Measurements from ENCODE around the gene MOBP. TPM values are rescaled to one million over a fixed set of nuclear protein-coding genes. Genes with fewer than 3 reads are reported as not detected.

MOBP gene
- total and polyA plus RNA-seq, 2 of the 8 experiments (the other 6 are each of a cell fraction or from before 2014, with no cell fraction given) = 0.06 to 0.50 TPM

DNA sequence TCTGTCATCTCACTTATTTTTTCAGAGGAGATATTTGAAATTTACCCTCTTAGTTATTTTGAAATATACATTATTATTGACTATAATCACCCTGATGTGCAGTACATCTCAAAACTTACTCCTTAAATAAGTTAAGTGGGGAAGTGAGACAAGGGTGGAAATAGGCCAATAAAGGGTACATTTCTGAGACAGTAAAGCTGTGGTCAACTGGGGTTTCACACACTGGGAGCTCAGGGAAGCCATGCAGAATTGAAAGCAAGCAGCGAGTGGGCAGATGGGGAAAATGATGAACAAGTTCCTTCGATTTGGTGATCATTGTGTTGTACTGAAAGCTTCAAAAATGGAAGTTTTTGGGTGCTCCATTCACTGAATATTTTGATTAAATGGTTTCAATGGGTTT lies 21.6 kb upstream of the MOBP start:
- H2BK120ac ChIP-seq (replicated peaks; ENCODE audit: low read depth, low read length) = no peak overlapping the region
- no peak overlapping the region for H2BK15ac ChIP-seq (ENCODE audit: low read length)
- no peaks in the 10 kb centered on the region for H3K9me3 ChIP-seq (ENCODE audit: insufficient read depth in 2 of 2, low read depth in 1 of 2, low read length in 1 of 2)
- H3K9ac ChIP-seq (replicated peaks in 1 of 4; ENCODE audit: extremely low read depth in 1 of 4, low read depth in 3 of 4, low read length in 3 of 4) = no peak overlapping the region
- H4K91ac ChIP-seq (replicated peaks; ENCODE audit: insufficient read length, low read length) = no peak overlapping the region
- H2BK20ac ChIP-seq (ENCODE audit: low read length) = no peak overlapping the region
- FAIRE-seq (no peak), DNase-seq (ENCODE audit: low read depth in 1 of 2, low spot score in 2 of 2) (no peak)
- no peaks in the 10 kb centered on the region for H4K20me1 ChIP-seq (replicated peaks in 1 of 2; ENCODE audit: control insufficient read depth in 1 of 2, insufficient read depth in 2 of 2, low read length in 2 of 2)
- no peak overlapping the region for H3K23ac ChIP-seq (ENCODE audit: insufficient read length)
- no peak overlapping the region for H2BK12ac ChIP-seq (ENCODE audit: low read depth, low read length)
- no peak overlapping the region for H2AFZ ChIP-seq (ENCODE audit: low read length)
- no peak overlapping the region for H2AK5ac ChIP-seq (ENCODE audit: low read depth, low read length)
- H4K5ac ChIP-seq (ENCODE audit: insufficient read length, low read depth, low read length) = no peak overlapping the region
- no peak overlapping the region for H3K27ac ChIP-seq (ENCODE audit: low read depth, low read length)
- no peak overlapping the region for H3K4me2 ChIP-seq (ENCODE audit: insufficient read depth in 1 of 2, low read depth in 2 of 2, low read length in 2 of 2)
- H2BK5ac ChIP-seq (ENCODE audit: low read depth, low read length) = no peak overlapping the region
- WGBS, 2 experiments (ENCODE audit: extremely low coverage in 1 of 2, insufficient coverage in 1 of 2, insufficient read length in 1 of 2, insufficient replicate concordance in 2 of 2, low coverage in 1 of 2, low lambda C conversion rate in 2 of 2, missing lambda C conversion rate in 1 of 2) = 88% methylated on average over 2 of the region's 2 CpGs; no CpG with 5 or more reads in 1 of the 2 experiments
- TF ChIP-seq HDAC6 (IDR thresholded peaks at IDR 0.05; ENCODE audit: low read depth, low read length) (no peak), SP4 (IDR thresholded peaks at IDR 0.05; ENCODE audit: low read length) (no peak), EZH2 (IDR thresholded peaks at IDR 0.05; ENCODE audit: low read depth, low read length, severe bottlenecking) (no peak), CREB1 (IDR thresholded peaks at IDR 0.05) (no peak), HDAC2 (IDR thresholded peaks at IDR 0.05; ENCODE audit: borderline replicate concordance in 1 of 2, low read depth in 2 of 2, low read length in 2 of 2) (no peak), TEAD4 (IDR thresholded peaks at IDR 0.05; ENCODE audit: low read depth, low read length) (no peak), MAFK (IDR thresholded peaks at IDR 0.05; ENCODE audit: low read depth, low read length) (no peak)
- TF ChIP-seq, protein P1, sequence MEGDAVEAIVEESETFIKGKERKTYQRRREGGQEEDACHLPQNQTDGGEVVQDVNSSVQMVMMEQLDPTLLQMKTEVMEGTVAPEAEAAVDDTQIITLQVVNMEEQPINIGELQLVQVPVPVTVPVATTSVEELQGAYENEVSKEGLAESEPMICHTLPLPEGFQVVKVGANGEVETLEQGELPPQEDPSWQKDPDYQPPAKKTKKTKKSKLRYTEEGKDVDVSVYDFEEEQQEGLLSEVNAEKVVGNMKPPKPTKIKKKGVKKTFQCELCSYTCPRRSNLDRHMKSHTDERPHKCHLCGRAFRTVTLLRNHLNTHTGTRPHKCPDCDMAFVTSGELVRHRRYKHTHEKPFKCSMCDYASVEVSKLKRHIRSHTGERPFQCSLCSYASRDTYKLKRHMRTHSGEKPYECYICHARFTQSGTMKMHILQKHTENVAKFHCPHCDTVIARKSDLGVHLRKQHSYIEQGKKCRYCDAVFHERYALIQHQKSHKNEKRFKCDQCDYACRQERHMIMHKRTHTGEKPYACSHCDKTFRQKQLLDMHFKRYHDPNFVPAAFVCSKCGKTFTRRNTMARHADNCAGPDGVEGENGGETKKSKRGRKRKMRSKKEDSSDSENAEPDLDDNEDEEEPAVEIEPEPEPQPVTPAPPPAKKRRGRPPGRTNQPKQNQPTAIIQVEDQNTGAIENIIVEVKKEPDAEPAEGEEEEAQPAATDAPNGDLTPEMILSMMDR (IDR thresholded peaks at IDR 0.05; ENCODE audit: control extremely low read depth in 1 of 3, insufficient read depth in 1 of 3, low read depth in 1 of 3, low read length in 3 of 3) = no peak
- TF ChIP-seq, protein P2, sequence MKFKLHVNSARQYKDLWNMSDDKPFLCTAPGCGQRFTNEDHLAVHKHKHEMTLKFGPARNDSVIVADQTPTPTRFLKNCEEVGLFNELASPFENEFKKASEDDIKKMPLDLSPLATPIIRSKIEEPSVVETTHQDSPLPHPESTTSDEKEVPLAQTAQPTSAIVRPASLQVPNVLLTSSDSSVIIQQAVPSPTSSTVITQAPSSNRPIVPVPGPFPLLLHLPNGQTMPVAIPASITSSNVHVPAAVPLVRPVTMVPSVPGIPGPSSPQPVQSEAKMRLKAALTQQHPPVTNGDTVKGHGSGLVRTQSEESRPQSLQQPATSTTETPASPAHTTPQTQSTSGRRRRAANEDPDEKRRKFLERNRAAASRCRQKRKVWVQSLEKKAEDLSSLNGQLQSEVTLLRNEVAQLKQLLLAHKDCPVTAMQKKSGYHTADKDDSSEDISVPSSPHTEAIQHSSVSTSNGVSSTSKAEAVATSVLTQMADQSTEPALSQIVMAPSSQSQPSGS (IDR thresholded peaks at IDR 0.05; ENCODE audit: low read length) = no peak
- no peak overlapping the region for H3K4ac ChIP-seq (replicated peaks; ENCODE audit: insufficient read length, low read depth, low read length)
- H3K23me2 ChIP-seq (ENCODE audit: low read depth, low read length) = no peaks in the 10 kb centered on the region
- no peak overlapping the region for H3K4me3 ChIP-seq (ENCODE audit: extremely low read depth in 1 of 4, insufficient read depth in 2 of 4, low read depth in 3 of 4, low read length in 4 of 4)
- H3K56ac ChIP-seq (replicated peaks; ENCODE audit: insufficient read length, low read depth, low read length) = no peak overlapping the region
- H4K8ac ChIP-seq (ENCODE audit: extremely low read depth, insufficient read depth, low read length) = no peak overlapping the region
- ChIA-PET POLR2A (ENCODE audit: partially characterized antibody) (interaction anchor here (0.7 to 2.7 kb wide), 3 partner anchors 31 to 224 kb away, joined by 3 to 10 read pairs (median 3); no protein-coding TSS in a partner anchor), CTCF (ENCODE audit: partially characterized antibody) (interaction anchor here (0.6 to 9.9 kb wide), 16 partner anchors 13 to 467 kb away, joined by 3 to 122 read pairs (median 8); partner anchors contain the start of gene MOBP)
- no peaks in the 10 kb centered on the region for H3K27me3 ChIP-seq (replicated peaks in 1 of 4; ENCODE audit: control insufficient read depth in 3 of 4, extremely low read depth in 1 of 4, insufficient read depth in 3 of 4, low read length in 3 of 4)
- H3K79me2 ChIP-seq (ENCODE audit: control insufficient read depth in 1 of 2, insufficient read depth in 2 of 2, low read length in 2 of 2) = no peaks in the 10 kb centered on the region
- H3K14ac ChIP-seq (ENCODE audit: insufficient read length) = no peak overlapping the region
- H3K36me3 ChIP-seq (ENCODE audit: control insufficient read depth in 2 of 4, insufficient read depth in 4 of 4, low read length in 3 of 4) = no peaks in the 10 kb centered on the region
- H3K18ac ChIP-seq (ENCODE audit: extremely low read depth, low read length) = no peak overlapping the region
- H3K79me1 ChIP-seq (ENCODE audit: low read depth, low read length) = no peaks in the 10 kb centered on the region
- no peaks in the 10 kb centered on the region for H3K4me1 ChIP-seq (replicated peaks in 1 of 4; ENCODE audit: control insufficient read depth in 3 of 4, insufficient read depth in 4 of 4, low read length in 3 of 4)

All from H1 (cell line).